ENCODE data around the gene TWSG1. TPM values are rescaled to one million over a fixed set of nuclear protein-coding genes. Genes with fewer than 3 reads are reported as not detected.

The TWSG1 gene
- polyA plus RNA-seq, 3 donors, result 1.6 to 5.5 (median 3.9) TPM

GRCh38 chr18:9405130-9405529 lies 70.6 kb downstream of the TWSG1 start:
- peaks cover 11 to 12% of the 10 kb centered on the region in 2 donors for H3K4me1 ChIP-seq (ENCODE audit: control insufficient read depth in 1 of 2, insufficient read depth in 2 of 2, low read length in 2 of 2)
- H3K9ac ChIP-seq (ENCODE audit: insufficient read depth, low read length, poor library complexity, severe bottlenecking), result no peak overlapping the region
- peak overlapping the region; percentile 80 for H2AFZ ChIP-seq (ENCODE audit: insufficient read depth, low read depth, low read length, poor library complexity, severe bottlenecking)
- no peaks in the 10 kb centered on the region for H3K79me2 ChIP-seq (ENCODE audit: insufficient read depth, low read length)
- DNase-seq, result no peak
- WGBS (ENCODE audit: insufficient coverage), result no CpG with 5 or more reads among the region's 7 CpGs
- H3K27ac ChIP-seq (ENCODE audit: low read depth in 1 of 2, low read length in 2 of 2), result no peak overlapping the region
- Mint-ChIP-seq H3K36me3 (peaks cover 2 to 4% of the 10 kb centered on the region in 2 donors), H3K27me3 (ENCODE audit: low read depth in 3 of 3) (peaks cover 0 to 7% (median 4%) of the 10 kb centered on the region in 3 donors), H3K9me3 (peaks cover 0 to 14% (median 7%) of the 10 kb centered on the region in 7 donors), H3K27ac (peak overlapping the region in 1 of 7 donors; percentile 37), H3K4me1 (peaks cover 17% of the 10 kb centered on the region), H3K4me3 (peak overlapping the region in 1 of 2 donors; percentile 94)
- no peak overlapping the region for H3K4me2 ChIP-seq (replicated peaks; ENCODE audit: extremely low read depth, low read length, poor library complexity, severe bottlenecking)
- no peaks in the 10 kb centered on the region for H4K20me1 ChIP-seq (ENCODE audit: insufficient read depth, low read length)
- H3K27me3 ChIP-seq (ENCODE audit: control insufficient read depth in 2 of 2, insufficient read depth in 2 of 2, low read length in 2 of 2), result no peaks in the 10 kb centered on the region
- intact Hi-C loops (cut with micrococcal nuclease), result no loop called here
- no peak overlapping the region for H3K4me3 ChIP-seq (replicated peaks in 1 of 3; ENCODE audit: low read depth in 2 of 3, low read length in 3 of 3)
- no peaks in the 10 kb centered on the region for H3K36me3 ChIP-seq (replicated peaks in 1 of 2; ENCODE audit: control insufficient read depth in 1 of 2, insufficient read depth in 2 of 2, low read length in 2 of 2)
- TF ChIP-seq, protein P1, sequence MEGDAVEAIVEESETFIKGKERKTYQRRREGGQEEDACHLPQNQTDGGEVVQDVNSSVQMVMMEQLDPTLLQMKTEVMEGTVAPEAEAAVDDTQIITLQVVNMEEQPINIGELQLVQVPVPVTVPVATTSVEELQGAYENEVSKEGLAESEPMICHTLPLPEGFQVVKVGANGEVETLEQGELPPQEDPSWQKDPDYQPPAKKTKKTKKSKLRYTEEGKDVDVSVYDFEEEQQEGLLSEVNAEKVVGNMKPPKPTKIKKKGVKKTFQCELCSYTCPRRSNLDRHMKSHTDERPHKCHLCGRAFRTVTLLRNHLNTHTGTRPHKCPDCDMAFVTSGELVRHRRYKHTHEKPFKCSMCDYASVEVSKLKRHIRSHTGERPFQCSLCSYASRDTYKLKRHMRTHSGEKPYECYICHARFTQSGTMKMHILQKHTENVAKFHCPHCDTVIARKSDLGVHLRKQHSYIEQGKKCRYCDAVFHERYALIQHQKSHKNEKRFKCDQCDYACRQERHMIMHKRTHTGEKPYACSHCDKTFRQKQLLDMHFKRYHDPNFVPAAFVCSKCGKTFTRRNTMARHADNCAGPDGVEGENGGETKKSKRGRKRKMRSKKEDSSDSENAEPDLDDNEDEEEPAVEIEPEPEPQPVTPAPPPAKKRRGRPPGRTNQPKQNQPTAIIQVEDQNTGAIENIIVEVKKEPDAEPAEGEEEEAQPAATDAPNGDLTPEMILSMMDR (IDR thresholded peaks at IDR 0.05), result no peak
- peaks cover 0 to 5% of the 10 kb centered on the region in 2 donors for H3K9me3 ChIP-seq (replicated peaks in 1 of 2; ENCODE audit: control insufficient read depth in 1 of 2, insufficient read depth in 1 of 2, low read length in 2 of 2)

- intact Hi-C loops (cut with micrococcal nuclease), result no loop called here
- Histone ChIP-seq H2AFZ (ENCODE audit: insufficient read depth, low read depth, low read length, poor library complexity, severe bottlenecking) (no peak overlapping the region), H3K79me2 (ENCODE audit: insufficient read depth, low read length) (no peaks in the 10 kb centered on the region), H3K36me3 (replicated peaks in 1 of 2; ENCODE audit: control insufficient read depth in 1 of 2, insufficient read depth in 2 of 2, low read length in 2 of 2) (no peaks in the 10 kb centered on the region), H3K27ac (ENCODE audit: low read depth in 1 of 2, low read length in 2 of 2) (no peak overlapping the region), H3K4me3 (replicated peaks in 1 of 3; ENCODE audit: low read depth in 2 of 3, low read length in 3 of 3) (no peak overlapping the region), H3K9ac (ENCODE audit: insufficient read depth, low read length, poor library complexity, severe bottlenecking) (no peak overlapping the region), H3K4me2 (replicated peaks; ENCODE audit: extremely low read depth, low read length, poor library complexity, severe bottlenecking) (no peak overlapping the region), H3K9me3 (replicated peaks in 1 of 2; ENCODE audit: control insufficient read depth in 1 of 2, insufficient read depth in 1 of 2, low read length in 2 of 2) (peaks cover 0 to 9% of the 10 kb centered on the region in 2 donors), H4K20me1 (ENCODE audit: insufficient read depth, low read length) (no peaks in the 10 kb centered on the region), H3K27me3 (ENCODE audit: control insufficient read depth in 2 of 2, insufficient read depth in 2 of 2, low read length in 2 of 2) (no peaks in the 10 kb centered on the region), H3K4me1 (ENCODE audit: control insufficient read depth in 1 of 2, insufficient read depth in 2 of 2, low read length in 2 of 2) (peaks cover 11 to 12% of the 10 kb centered on the region in 2 donors)
- TF ChIP-seq, protein P1 (IDR thresholded peaks at IDR 0.05), result no peak
- no peak overlapping the region for H3K4me3 Mint-ChIP-seq
- H3K27ac Mint-ChIP-seq, result no peak overlapping the region
- 100% methylated on average over 3 of the region's 6 CpGs for WGBS (ENCODE audit: insufficient coverage)
- H3K4me1 Mint-ChIP-seq, result peaks cover 17% of the 10 kb centered on the region
- peaks cover 2 to 7% (median 4%) of the 10 kb centered on the region in 3 donors for H3K27me3 Mint-ChIP-seq (ENCODE audit: low read depth in 3 of 3)
- H3K36me3 Mint-ChIP-seq, result peaks cover 0 to 4% of the 10 kb centered on the region in 2 donors
- H3K9me3 Mint-ChIP-seq, result peaks cover 3 to 20% (median 8%) of the 10 kb centered on the region in 7 donors
- no peak for DNase-seq
Measured at GRCh38 chr18:9405977-9406376, 71.4 kb downstream of the TWSG1 start.

All from CD14-positive monocyte (primary cell).